CD4-positive, alpha-beta T cell treated with Interleukin-6 at 100 ng/mL for 8 hours (primary cell): Measurements from ENCODE around the gene CDKAL1.
"Not testable (repeated sequence)": the region's sequence is repeated elsewhere in the genome, so short reads cannot be mapped to it uniquely, and the experiment has no call there.

Experiments used
- DNase-seq: peaks from one replicate; pipeline ENCODE4 v3.0.0-alpha.2; 2020; ENCODE audit warnings: mixed read lengths, low spot score

The CDKAL1 gene

GRCh38 chr6:20797597-20797996 lies 263.3 kb downstream of the CDKAL1 start:
- no peak for DNase-seq

- DNase-seq, result no peak
Observed at GRCh38 chr6:20800229-20800628, 266.0 kb downstream of the CDKAL1 start.

GRCh38 chr6:20800653-20801052 lies 266.4 kb downstream of the CDKAL1 start:
- no peak for DNase-seq

GRCh38 chr6:20801595-20801994 lies 267.3 kb downstream of the CDKAL1 start:
- no peak for DNase-seq

- no peak for DNase-seq
Observed at GRCh38 chr6:20802596-20802995, 268.3 kb downstream of the CDKAL1 start.

GRCh38 chr6:20805021-20805420 lies 270.8 kb downstream of the CDKAL1 start:
- no peak for DNase-seq

- no peak for DNase-seq
Observed at GRCh38 chr6:20806669-20807068, 272.4 kb downstream of the CDKAL1 start.

- no peak for DNase-seq
Observed at GRCh38 chr6:20808439-20808838, 274.2 kb downstream of the CDKAL1 start.

- DNase-seq, result no peak
Observed at GRCh38 chr6:20808924-20809323, 274.7 kb downstream of the CDKAL1 start.

GRCh38 chr6:20810727-20811108 lies 276.5 kb downstream of the CDKAL1 start:
- DNase-seq, result no peak

GRCh38 chr6:20811109-20811761 lies 277.0 kb downstream of the CDKAL1 start:
- no peak for DNase-seq

GRCh38 chr6:20812776-20813175 lies 278.5 kb downstream of the CDKAL1 start:
- no peak for DNase-seq

GRCh38 chr6:20814494-20814893 lies 280.2 kb downstream of the CDKAL1 start:
- no peak for DNase-seq

GRCh38 chr6:20816126-20816525 lies 281.9 kb downstream of the CDKAL1 start:
- no peak for DNase-seq

GRCh38 chr6:20817806-20818320 lies 283.6 kb downstream of the CDKAL1 start:
- no peak for DNase-seq

GRCh38 chr6:20819774-20820400 lies 285.6 kb downstream of the CDKAL1 start:
- DNase-seq, result no peak

- DNase-seq, result no peak
Observed at GRCh38 chr6:20826378-20826777, 292.1 kb downstream of the CDKAL1 start.

GRCh38 chr6:20827798-20828197 lies 293.5 kb downstream of the CDKAL1 start:
- DNase-seq, result no peak

- DNase-seq, result no peak
Observed at GRCh38 chr6:20830576-20830975, 296.3 kb downstream of the CDKAL1 start.

- not testable (repeated sequence) for DNase-seq
Observed at GRCh38 chr6:20831251-20831650, 297.0 kb downstream of the CDKAL1 start.

- DNase-seq, result no peak
Observed at GRCh38 chr6:20833881-20834515, 299.7 kb downstream of the CDKAL1 start.

GRCh38 chr6:20835315-20836010 lies 301.2 kb downstream of the CDKAL1 start:
- DNase-seq, result no peak

- no peak for DNase-seq
Observed at GRCh38 chr6:20837189-20837588, 302.9 kb downstream of the CDKAL1 start.
